ENCODE data around the gene NKD1.

The NKD1 gene

DNA sequence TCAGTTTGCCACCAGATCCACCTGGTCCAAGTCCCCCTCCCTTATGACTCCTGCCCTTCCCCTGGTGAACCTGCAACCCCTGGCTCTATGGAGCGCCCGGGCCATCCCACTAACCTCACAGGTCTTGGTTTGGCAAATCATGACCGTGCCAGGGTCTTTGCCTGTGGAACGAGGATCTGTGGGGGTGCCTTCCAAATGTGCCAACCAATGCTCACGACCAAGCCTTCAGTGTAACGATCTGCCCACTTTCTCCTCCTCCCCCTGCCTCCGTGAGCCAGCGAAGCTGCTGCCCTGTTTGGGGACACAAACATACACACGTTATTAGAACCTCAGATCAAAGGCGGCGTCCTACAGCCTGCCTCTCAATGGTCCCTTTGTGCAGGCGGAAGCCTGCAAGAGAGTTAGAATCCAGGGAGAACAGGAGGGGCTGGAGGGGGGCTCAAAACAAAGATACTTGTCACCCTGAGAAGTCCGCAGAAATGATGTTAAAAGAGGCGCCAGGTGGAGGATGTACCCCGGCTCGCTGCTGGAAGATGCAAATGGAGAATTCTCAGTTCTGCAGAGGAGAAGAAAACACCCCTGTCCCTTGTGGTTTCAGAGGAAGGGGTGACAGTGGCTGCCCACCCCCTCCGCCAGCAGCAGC, 9.0 kb upstream of the NKD1 start:
- DNase-seq = no peak

DNA sequence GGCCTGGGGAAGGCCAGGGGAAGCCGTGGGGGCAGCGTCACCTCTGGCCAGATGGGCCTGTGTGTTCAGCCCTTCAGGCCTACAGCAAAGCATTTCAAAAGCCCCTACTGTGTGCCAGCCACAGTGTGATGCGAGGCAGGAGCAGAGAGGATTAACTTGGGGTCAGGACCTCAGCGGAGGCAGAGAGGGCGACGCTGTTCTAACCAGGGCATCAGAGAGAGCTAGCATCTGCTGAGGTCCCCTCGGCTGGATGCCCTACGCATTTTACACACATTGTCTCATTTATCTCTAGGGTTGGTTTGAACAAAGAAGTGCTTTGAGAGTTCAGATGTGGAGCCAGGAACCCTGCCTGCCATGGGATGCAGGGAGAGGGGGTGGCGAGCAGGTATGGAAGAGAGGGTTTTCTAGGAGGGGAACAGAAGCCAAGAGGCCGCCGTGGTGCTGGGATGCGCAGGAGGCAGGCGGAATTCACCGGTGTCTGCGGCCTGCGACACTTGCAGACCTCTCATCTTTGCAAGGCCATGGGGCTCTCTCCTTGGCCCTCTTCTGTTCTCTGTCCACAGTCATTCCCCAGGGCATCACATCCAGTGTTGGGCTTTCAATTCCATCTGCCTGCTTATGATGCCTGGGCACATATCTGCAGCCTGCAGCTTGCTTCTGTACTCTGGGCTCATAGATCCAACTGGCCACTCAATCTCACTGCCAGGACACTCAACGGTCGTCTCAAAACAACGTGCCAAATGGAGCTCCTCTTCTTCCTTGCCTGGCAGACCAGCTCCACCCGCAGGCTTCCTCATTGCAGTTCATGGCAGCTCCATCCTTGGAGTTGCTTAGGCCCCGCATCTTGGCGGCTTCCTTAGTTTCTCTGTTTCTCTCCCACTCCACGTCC, 8.1 kb upstream of the NKD1 start:
- no peak for DNase-seq

DNA sequence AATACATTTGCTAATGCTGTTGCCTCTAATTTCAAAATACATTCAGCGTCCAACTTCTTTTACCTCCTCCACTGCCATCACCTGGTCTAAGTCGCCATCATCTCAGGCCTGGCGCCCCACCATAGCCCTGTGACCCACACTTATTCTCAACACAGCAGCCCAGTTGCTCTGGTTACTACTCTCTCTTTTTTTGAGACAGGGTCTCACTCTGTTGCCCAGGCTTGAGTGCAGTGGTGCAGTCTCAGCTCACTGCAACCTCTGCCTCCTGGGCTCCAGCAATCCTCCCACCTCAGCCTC, 7.5 kb upstream of the NKD1 start:
- no peak for DNase-seq

DNA sequence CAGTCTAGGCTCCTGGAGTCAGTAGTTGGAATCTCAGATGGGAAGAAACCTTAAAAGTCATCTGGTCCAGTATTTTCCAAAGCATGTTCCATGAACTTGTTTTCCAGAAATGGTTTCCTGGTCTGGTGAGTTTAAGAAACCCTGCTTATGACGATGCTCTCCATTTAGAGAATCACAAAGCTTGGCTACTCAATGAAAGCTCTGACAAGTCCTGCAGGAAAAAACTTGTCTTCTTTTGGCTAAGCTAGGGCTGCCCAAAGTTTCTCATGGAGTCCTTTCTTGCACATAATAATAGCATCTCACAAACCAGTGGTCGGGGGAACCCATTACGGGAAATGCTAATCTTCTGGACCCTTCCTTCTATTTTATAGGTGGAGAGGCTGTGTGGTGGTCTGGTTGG, 5.5 kb upstream of the NKD1 start:
- DNase-seq = no peak

DNA sequence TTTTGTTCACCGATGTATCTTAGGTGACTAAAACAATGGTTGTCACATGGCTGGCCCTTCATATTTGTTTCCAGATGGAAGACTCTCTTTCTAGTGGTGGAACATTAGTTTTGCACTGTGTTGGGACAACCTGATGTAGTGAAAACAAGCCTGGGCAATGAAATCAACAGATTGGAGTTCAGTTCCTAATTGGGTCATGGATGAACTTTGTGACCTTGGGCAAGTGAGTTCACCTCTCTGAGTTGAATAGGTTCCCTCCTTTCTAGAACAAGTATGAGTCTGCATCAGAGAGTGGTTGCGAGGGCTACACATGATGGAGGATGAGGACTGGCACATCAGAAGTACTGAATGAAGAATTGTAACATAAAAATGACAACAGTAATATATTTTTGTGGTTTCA, 2.1 kb upstream of the NKD1 start:
- DNase-seq = no peak

DNA sequence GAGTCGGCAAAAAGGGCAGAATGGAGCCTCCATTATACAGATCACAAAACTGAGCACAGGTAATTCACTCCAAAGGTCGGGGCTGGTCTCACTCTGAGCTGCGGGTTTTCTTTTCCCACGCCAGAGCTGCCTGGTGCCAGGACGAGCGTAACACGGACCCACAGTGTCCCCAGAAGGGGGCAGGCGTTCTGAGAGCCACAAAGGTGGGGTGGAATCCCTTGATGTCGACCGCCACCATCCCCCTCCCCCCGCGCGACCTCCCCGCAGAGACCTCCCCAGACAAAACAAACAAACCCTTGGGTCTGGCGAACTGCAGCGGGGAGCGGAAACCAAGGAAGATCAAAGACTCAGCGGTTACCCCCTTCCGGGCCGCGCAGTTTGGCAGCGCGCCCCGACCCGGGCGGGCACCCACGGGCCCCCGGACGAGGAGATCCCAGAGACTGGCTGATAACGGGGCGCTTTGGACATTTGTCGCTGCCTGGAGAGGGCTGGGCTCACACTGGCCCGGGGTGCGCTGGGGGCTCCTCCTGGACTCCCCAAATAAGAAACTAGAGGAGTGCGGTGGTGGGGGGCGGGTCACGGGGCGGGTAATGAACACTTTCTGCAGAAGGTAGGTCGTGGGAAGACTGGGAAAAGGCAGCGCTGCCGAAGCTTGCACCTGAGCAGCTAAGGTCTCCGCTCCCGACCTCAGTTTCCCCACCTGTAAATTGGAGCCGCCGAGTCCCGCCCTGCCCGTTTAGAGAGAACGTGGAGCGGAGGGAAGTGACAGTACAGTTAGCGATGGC, 664 bp upstream of the NKD1 start:
- DNase-seq = peak; percentile 41

DNA sequence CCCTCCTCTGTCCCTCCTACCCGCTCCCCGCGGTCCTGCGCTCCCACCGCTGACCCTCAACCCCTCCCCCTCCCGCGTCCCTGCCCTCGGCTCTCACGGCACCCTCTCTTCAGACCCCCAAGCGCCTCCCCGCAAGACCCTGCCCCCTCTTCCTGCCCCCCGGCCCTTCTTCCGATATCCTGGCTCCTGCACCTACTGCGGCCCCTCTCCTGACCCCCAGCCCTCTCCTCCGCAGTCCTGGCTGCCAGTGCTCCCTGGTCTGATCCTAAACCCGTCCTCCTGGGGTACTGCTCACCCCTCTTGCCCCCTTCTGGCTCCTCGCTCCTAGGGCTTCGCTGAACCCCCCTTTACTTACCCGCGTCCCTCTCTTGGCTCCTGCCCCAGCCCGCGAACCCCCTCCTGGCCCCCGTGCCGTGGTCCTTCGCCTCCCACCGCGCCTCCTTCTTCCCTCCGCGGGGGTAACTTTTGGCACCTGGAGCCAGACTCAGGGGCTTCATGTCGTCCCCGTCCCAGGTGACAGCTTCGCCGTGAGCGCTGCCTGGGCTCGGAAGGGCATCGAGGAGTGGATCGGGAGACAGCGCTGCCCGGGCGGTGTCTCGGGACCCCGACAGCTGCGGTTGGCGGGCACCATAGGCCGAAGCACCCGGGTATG, 839 bp downstream of the NKD1 start:
- DNase-seq = peak; percentile 4

DNA sequence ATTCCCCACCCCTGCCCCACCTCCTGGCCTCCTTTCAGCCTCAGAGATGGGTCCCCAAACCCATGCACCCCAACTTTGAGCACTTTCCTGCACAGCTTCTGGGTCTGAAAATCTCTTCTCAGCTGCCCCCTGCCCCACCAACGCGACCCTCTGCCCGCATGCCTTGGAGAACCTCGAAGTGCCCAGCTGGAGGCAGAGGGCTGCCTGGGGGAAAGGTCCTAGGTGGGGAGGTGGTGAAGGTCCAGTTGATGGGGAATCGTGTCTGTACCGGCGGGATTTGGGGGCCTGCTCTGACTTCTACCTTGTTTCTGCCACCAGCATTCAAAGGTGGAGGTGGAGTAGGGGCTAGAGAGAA, 1.3 kb downstream of the NKD1 start:
- DNase-seq = no peak

DNA sequence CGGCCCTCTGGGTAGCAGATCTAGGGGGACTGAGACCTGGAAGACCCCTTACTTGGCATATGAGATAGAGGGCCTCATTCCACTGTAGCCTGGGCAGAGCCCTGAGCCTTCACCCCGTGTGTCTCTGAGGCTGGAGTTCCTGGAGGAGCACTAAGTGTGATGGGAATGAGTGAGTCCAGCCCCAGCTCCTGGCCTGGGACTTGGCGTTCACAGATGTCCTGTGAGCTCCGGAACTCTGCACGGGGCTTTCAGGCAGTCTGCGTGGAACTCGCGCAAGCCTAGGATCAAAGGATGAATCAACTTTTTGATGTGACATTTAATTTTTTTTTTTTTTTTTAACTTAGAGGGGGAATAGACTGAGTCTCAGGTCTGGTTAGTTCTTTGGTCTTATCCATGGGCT, 1.8 kb downstream of the NKD1 start:
- peak; percentile 5 for DNase-seq

DNA sequence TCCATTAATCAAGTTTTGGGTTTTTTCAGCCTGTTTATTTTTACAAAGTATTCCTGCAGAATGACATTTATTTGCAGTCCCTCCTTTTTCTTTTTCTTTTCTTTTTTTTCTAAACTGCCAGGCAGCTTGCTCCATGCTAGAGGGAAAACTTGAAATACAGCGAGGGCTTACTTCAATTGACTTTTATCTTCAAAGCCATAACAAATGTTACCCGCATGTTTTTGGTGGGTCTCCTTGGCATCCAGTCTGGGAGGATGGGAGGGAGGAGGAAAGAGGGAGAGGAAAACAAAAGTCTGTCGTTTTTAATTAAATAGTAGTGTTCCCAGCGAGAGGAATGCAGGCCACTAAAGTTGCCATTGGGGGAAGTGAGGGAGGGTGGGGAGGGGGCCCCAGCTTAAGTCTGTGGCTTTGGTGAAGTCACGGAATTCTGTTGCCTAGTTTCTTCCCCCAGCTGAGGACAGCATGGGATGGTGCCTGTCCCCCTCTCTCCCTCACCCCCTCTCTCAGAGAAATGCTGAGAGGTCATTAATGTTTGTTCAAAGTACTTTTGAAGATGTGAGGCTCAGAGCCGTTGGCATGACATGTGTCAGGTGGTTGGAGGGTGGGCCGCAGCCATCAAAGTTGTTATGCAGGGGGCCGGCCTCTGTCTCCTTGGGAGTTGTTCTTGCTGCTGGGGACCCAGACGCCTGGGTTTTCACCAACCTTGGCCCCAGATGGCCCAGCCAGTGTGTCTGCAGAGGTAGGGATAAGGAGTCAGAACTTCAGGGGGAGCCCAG, 2.9 kb downstream of the NKD1 start:
- no peak for DNase-seq

DNA sequence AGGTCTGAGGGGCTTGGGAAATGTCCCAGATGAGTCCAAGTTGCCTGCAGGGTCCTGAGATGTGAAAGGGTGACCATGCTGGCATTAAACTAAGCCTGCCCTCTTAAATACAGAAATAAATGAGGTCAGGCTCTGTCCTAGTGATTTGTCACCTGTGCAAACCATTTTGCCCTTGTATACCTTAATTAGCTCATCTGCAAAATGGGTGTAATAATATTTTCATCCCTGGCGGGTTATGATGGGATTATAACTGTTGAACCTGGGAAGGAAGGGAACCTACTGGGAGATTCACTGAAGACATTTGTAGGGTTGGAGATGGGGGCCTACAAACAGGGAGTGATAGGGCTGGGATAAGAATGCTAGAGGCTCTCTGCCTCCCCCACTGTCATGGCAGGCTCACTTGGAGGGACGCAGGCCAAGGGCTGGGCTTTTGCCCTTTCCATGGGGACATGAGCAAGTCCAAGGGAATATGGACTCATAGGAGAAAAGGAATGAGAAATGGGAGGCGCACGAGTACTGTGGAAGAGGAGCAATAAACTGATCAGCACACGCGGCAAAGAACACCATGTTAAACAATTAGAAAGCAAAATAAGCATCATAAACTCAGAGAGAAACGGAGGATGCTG, 4.4 kb downstream of the NKD1 start:
- no peak for DNase-seq

DNA sequence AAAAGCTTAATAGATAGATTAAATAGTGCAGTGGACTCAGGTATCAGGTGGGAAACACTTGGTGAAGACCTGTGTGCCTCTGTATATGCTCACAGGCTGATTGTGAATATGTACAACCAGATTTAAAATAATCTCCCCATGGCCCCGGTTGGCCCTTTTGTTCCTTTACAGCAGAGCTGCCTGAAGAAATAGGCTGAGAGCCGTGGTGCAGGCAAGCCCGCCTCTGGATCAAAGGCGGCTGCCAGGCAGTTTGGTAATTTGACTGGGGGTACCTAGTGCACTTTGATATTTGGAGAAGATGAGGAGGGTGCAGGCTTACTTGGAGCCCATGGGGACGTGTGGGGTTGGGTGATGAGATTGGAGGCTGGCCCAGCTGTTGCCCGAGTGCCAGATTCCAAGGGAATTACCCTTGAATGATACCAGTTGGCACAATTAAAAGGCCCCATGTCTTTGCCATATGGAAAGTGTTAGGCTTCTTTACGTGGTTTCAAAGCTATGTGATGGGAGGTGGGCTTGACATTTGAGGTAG, 5.0 kb downstream of the NKD1 start:
- no peak for DNase-seq

DNA sequence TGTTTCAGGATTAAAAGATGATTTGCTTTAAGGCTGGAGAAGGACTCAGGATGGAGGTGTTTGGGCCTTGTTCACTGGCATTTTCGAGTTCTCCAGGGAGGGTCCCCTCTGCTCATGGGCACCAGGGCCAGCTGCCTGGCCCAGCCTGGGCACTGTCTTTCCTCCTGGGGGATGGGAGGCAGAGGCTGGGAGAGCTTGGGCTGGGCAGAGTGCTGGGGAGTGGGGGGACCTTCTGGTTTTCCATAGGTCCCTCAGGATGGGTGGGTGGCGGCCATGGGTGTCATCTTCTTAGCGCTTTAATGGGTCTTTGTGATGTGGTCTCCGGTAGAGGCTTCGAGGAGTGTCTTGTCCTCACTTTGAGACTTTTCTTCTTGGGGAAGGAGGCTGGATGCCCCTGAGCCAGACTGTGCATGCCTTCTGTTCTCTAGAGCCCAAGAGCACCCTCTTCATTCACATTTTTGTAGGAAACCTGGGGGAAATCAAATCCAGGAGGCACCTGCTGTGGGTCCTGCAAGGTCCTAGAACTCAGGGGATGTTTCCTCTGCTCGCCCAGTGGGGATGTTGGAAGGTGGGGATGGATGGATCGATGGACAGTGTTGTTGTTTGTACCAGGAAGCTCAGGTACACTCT, 5.7 kb downstream of the NKD1 start:
- no peak for DNase-seq

DNA sequence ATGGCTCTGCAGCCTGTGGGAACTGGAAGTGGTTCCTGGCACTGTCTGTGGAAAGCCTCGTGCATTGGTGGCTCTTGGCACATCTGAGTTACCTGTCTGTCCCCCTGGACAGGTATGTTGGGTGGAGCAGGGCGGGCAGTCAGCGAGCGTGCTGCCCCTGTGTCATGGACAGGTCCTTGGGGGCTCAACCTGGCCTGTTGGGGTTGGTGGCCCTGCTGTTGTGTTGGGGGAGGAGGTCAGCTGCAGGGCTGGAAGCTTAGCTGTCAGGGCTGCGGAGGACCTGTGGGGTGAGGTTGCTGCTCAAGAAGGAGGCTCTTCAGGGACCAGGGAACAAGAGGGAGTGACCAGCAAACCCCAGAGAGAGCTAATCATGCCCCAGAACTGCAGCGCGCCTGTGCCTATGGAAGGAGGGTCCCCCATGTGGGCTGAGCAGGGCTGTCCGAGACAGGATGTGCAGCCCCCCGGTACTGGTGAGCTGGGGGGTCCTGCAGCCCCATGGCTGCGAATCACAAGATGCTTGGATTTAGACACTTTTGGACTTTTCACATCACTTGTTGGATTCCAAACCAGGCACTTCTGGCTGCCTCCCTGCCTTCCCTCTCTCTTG, 7.2 kb downstream of the NKD1 start:
- no peak for DNase-seq

DNA sequence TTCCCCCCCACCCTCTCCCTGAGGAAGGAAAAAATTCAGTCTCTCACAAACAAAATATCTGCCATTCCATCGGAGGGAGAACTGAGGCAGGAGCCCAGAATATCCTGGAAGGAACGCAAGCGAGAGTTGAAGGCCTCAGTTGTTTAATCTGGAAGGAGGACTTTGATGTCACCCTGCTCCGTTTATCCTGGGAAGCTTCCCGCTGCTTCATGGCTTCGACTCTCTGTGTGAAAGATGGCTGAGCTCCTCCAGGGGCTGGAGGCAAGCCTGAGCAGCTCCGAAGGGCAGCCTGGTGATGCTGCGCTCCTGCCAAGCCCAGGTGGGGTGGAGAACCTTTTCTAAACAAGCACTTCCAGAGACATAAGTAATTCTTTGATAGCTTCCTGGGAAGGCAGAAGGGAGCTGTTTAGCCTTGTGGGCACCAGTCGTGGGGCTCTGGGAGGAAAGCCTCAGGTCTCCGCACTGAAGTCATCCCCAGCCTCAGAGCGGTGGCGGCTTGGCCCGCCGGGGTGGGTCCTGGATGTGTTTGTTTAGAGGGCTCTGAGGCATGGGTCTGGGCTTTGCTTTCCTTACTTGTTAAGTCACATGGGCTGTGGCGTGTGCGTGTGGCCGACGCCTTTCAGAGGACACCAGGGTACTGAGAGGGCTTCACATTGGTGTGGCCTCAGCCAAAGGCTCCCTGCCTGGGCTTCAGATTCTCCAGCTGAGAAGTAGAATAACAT, 7.9 kb downstream of the NKD1 start:
- no peak for DNase-seq

DNA sequence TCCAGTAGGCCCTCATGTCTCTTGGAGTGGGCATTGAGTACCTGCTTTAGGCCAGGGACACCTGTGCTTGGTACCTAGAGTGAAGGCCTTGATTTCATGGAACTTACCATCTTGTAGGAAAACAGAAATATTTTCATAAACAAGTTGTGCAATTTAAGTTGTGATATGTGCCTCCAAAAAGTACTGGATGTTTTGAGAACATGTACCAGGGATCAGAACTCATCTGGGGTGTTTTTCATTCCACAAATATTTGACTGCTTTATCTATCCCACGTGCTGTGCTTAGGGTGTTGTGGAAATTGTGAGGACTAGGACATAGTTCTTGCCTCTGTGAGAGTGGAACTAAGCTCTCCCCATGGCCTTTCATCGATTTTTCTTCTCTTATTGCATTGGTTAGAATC, 8.8 kb downstream of the NKD1 start:
- no peak for DNase-seq

DNA sequence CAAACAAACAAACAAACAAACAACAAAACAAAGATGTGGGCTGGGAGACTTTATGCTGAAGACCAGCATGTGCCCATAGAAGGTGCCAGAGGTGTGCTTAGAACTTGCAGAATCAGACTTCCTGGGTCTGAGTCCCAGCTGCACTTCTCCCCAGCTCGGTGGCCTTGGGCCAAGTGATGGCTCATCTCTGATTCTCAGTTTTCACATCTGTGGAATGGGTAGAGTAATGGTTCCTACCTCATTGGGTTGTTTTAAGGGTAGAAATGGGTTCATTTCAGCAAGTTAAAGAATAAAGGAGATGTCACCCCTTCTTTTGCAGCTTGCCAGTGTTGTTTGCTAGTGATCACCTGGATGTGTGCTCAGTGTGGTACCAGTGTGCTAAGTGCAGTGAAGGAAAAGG, 10.7 kb downstream of the NKD1 start:
- DNase-seq = no peak

DNA sequence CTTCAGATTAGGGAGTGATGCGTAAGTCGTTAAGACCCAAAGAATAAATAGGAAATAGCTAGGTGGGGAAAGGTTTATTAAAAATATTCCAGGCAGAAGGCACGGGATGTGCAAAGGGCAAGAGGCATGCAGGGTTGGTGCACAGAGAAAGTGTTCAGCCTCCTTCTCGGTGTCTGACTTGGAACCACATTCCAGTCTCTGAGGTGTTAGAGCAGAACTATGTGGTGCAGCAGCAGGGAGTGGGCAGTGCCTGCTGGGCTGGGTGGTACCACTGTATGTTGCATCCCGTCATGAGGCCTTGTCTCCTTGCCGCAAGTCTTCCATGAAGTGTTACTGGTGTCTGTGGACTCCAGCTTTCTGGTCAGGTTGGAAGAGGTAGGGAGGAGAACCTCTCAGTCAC, 11.1 kb downstream of the NKD1 start:
- DNase-seq = no peak

DNA sequence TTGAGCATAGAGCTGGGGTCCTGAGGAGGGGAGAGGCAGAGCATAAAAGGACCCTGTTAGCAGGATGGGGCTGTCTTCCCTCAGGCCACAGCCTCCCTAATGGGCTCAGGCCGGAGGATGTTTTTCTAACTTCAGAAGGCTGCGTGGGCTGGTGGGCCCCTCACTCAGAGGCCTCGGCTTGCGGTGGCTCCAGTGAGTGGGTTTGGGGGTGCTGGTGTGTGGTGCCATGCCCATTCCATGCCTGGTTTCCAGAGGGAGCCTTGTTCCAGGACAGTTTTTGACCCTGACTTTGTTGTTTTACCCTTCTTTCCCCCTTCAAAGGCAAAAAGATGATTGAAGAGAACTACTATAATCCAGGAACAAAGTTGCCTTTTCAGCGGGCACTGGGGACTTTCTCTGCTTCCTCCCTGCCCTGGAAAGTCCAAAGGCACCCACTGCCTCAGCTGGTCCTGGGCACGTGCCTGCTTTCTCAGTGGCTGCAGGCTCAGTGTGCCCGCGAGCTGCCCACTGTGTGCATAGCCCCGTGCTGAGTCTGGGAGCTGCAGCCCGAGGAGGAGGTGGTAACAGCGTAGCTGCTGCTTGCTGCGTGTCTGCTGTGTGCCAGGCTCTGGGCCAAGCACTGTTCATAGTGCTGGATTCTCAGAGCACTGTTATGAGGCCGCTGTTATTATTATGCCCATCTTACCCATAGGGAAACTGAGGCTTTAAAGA, 11.8 kb downstream of the NKD1 start:
- no peak for DNase-seq
